ENCODE measurements around the gene SSPN.
"Not testable (repeated sequence)": the region's sequence is repeated elsewhere in the genome, so short reads cannot be mapped to it uniquely, and the experiment has no call there.

Gene SSPN

DNA sequence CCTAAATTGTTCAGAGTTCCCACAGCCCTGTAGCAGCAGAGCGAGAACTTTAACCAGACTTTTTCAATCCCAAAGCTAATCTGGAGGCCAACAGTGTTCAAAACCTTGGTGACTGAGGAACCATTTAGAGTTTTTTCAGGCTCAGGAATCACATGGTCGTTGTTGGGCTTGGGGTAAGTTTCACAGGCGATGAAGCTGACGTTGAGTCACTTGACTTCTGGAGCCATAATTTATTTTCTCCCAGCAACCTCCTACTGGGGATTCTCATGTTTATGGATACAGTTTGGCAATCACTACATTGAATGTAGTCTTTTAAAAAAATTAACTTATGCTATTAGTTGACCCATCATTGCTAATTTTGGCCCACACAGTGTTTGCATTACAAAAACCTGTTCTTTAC is 34.5 kb downstream of the SSPN start:
- no peak for DNase-seq (ENCODE audit: low spot score)

DNA sequence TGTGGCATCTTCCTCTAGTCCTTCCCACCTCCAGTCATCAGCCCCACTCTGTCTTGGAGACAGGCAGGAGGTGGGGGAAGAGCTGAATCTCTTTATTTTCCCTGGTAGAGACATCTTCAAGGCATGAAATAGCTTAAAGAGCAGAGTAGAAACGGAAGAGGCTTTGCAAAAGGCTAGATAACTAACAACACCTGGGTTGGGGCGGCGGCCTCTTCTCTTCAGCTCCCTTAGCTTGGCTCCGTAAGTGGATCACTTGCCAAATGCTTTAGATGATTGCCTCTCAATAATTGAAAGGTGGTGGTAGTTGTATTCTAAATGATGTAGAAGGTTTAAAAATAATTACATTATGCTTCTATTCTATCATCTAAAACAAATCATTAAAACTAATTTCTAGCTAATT is 36.1 kb downstream of the SSPN start:
- no peak for DNase-seq (ENCODE audit: low spot score)

DNA sequence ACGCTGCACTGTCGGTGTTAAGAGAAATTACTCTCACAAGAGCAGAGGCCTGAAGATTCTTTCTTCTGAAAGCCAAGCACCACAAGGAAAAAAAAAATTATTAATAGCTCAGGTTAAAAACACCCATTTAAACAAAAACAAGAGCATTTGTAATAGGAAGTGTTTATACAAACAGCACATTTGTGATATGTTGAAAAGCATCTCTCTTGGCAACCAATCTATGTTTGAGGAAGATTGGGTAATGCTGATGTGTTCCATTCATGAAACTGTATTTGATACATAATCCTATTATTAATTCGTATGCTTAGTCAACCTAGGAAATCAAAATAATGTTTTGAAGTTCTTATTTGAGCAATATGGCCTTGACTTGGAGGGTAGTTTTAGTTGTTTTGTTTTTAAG is 36.5 kb downstream of the SSPN start:
- no peak for DNase-seq (ENCODE audit: low spot score)

DNA sequence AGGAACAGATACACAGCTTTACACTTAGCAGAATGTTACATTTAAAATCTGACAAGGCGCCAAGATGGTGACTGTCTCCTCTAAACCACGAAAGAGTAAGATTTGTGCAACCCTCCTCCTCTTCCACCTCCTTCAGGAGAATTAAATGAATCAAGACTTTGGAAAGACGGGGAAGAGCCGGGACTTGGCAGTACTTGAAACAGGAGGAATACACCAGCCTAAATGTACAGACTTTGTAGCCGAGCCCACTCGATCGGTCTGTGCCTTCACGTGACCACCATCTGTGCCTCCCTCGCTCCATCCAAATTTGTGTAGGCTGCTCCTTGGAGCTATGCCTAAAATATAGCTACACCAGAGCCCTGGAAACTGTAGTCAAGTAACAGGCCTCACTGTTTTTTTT is 38.3 kb downstream of the SSPN start:
- no peak for DNase-seq (ENCODE audit: low spot score)

DNA sequence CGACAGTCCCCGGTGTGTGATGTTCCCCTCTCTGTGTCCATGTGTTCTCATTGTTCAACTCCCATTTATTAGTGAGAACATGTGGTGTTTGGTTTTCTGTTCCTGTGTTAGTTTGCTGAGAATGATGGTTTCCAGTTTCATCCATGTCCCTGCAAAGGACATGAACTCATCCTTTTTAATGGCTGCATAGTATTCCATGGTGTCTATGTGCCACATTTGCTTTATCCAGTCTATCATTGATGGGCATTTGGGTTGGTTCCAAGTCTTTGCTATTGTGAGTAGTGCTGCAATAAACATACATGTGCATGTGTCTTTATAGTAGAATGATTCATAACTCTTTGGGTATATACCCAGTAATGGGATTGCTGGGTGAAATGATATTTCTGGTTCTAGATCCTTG is 40.1 kb downstream of the SSPN start:
- not testable (repeated sequence) for DNase-seq (ENCODE audit: low spot score)

DNA sequence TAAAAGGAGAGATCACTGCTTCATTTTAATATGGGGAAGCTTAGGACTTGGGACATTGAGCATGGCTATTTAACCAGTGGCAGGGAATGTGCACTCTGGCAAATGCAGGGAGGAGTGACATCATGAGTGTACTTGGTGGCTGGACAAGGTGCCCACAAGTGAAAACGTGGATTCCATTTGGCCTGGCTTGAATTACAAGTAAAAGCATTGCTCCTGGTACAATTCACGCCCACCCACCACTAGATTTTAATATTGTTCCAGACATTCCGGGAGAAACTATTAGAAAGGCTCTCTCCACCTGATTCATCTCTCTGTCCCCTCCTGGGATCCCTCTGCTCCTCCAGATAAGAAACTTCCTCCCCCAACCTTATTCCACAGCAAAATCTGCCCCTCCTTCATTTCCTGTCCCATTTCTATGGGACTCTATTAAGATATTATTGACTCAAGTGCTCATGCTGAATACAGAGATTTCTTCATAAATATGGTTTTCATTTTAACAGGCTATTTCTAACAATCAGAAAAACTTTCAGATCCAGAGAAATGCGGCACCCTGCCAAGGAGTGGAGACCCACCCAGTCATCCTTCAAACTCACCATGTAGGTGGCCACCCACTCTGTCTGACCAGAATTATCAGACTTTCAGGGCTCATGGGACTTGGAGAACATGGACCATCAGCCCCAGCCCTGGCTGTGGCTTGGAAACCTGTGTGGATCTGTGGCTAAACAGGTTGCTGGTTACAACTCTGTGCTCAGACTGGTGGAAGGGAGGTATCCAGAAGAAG is 43.2 kb downstream of the SSPN start:
- DNase-seq (ENCODE audit: low spot score) = no peak

DNA sequence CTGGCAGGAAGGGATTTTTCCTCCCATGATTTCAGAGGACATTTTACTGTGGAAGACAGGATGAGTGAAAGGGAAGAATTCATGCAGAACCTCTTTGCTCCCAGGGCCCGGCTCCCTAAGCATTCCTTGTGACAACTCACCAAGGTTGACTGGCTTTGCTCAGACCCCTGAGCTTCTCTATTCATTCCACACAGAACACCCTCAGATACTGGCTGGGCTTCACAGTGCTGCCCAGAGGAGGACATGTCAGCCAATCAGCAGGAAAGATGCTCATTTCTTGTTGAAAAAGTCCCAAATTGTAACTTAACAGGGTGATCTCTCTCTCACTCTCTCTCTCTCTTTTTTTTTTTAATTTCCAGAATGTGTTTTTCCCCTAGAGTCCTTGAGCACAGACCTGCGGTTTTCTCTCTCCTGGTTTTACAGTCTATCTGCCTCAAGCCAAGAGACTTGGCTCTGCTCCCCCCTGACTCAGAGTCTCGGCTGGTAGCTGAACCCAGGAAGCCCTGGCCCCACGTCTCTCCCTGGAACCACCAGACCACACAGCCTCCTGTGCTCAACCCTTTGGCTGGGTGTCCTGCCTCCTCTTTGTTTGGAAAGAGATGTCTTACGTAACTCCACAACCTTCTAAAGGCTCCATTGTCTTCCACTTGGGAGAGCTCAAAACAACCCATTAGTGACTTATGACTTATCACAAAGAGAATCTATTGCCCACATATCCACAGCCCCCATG is 43.9 kb downstream of the SSPN start:
- DNase-seq (ENCODE audit: low spot score) = no peak

DNA sequence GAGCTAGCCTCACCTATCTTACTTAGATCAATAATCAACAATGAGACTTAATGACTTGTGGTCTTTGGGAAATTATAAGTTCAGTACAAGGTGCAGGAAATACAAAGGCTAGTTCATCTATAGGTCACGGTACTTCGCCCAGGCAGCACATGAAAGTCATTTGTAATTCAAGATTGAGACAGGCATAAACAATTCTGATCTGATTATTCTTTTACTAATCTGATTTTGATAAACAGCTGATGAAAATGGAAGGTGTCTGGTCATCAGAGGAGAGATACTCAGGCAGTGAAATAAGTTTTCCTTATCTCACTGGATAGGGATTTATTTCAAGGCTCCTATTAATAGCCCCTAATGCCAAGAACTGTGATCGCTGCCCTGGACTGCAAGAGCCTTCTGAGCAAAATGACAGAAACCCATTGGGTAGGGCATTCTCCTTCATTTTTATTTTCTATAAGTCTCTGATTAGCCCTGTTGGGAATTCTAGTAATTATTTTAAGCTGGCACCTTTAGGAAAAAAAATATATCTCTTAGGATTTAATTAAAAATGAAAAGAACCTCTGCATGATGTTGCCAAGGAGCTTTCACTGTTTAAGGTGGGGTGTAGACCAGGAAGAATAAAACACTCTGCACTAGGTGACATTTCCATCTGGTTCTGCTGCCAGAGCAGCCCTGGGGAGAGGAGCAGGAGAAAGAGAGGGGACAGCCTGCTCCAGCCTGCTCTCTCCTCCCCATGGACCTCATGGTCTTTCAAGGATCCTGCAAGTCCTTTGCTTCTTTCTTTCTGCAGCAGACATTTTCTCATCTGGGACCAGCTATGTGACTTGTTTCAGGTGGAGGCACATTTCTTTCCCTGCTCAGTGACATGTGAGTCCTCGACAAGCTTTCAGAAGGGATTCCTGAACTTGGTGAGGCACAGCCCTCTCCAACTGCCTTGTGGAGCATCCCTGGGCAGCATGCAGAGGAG is 44.8 kb downstream of the SSPN start:
- no peak for DNase-seq (ENCODE audit: low spot score)

DNA sequence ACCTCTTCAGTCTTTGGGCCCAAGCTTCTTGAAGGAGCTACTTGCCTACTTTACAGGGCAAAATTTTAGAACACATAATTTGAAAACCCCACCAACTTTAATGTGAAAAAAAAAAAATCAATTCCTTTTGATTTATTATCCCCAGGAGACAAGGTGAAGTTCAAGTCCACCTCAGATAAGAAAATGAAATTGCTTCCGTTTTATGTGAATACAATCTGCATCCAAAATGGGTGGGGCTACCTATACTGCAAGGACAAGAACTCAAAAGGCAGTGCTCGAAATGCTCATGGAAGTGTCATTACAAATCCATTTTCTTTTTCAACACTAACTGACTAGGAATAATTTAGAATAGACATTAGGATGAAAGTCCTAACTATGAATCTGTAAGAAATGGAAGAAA is 45.7 kb downstream of the SSPN start:
- DNase-seq (ENCODE audit: low spot score) = no peak

DNA sequence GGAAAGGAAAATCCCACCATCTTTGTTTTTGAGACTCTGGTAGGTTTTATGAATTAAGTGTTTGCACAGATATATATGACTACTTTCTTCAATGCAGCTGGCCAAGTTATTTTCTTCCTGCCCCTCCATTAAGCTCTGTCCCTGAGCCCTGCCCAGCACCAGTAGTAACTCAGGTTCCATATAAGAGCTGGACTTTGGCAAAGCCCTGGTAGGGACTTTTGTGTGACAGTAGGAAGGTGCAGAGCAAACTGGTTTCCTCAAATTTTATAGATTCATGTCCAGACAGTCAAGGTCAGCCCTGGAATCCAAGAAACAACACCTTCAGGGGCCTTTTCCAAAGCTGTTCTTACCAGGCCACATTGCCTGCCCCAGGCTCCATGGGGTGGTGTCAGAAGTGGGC is 47.3 kb downstream of the SSPN start:
- DNase-seq (ENCODE audit: low spot score) = no peak

DNA sequence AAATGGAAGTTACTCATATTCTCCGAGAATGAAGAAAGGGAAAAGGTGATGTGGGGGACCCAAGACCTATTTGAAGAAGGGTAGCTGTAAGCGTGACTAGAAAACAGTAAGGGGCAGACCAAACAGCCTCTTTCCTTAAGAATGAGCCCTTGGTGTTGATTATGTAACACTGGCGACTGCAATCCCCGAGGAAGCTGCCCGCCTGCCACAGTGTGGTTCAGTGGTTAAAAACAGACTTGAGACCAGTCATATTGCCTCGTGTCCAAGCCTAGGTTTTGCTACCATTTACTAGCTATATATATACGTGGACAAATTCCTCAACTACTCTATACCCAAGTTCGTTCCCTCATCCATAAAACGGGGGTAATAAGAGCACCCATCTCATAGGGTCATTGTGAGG is 49.1 kb downstream of the SSPN start:
- no peak for DNase-seq (ENCODE audit: low spot score)

DNA sequence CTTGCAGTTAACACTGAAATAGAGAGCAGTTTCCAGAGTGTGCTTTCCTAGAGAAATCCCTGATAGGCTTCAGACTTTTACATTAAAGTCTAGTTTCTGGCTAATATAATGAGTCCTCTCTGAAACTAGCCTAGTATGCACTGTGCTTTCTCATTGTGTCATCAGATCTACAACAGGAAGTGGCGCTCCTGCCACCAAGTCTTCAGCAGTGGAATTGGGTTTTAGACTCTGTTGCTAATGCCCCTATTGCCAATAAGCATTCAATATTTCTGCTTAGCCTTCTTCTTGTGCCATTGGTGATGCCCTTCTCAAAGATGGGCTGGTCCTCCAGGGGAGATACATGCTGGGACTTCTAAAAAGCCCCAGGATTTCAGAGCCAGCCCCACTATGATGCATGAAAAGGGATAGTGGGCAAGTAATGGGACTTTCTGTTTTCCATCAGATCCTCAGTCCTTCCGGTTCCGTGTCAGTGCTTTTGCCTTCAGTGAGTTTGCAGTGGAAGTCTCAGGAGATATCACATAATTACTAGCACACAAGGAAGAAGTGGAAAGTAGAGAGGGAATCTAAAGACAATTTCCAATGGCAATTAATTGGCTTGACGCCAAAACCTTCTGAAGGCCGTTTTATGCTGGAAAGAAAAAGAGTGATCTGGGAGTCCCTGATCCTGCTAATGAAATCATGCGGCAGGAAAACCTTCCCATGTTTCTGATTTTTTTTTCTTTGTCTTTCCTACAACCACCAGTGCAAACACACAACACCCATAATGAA is 50.0 kb downstream of the SSPN start:
- DNase-seq (ENCODE audit: low spot score) = no peak

DNA sequence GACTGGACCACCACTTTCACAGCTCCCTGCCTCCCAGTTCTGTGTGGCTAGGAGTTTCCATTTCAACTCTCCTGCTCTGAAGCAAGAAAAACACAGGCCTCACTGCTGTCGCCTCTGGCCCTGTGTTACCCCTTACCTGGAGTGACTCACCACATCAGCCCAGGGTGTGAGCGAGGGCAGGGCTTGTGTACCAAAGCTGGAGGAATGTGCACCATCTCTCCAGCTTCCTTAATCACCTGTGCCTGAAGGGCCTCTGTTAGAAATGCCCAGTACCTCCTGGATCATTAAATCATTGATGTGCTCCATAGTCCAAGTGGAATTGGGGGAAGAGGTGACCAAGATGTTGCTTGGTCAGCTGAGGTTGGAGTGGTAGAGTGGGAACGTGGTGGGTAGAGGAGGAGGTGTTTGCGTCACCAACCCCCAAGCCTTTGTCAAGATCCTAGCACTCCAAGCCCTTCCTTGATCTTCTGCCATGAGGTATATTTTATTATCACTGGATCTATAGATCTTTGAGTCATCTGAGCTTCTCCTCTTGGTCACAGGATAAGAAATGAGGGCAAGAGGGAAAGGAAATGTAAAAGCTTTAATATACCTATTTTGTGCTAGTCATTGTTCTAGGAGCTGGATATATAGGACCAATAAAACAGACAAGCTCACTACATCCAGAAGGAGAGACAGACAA is 51.3 kb downstream of the SSPN start:
- no peak for DNase-seq (ENCODE audit: low spot score)

DNA sequence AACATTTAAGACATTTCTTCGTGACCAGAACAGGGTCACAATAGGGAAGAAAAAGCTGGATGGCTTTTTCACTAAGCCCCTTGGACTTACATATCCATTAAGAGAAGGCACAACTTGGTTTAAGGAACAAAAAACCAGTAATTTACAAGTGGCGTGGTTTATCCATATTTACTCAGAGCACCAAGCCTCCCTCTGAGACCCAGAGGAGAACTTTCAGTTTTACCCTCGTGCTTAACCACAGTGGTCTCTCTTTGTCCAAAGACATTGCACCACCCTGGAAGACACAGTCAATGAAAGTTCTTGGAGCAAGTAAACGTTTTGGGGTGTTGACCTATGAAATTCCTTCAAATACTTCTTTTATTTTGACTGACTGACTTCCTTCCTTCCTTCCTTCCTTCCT is 52.5 kb downstream of the SSPN start:
- DNase-seq (ENCODE audit: low spot score) = no peak

DNA sequence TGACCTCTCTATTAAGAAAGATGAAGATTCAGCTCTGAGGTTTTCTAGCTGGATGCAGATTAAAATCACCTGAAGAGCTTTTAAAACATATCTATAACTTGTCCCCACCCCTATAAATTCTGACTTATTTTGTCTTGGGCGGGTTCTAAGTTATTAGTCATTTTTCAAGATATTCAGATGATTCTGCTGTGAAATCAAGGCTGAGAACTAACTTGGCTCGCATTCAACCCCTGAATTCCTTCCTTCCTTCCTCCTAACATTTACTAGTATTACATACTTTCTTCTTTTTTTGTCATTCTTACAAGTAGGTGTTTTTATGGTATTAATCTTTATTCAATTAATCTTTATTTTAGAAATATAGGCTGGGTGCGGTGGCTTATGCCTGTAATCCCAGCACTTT is 55.4 kb downstream of the SSPN start:
- DNase-seq (ENCODE audit: low spot score) = no peak

DNA sequence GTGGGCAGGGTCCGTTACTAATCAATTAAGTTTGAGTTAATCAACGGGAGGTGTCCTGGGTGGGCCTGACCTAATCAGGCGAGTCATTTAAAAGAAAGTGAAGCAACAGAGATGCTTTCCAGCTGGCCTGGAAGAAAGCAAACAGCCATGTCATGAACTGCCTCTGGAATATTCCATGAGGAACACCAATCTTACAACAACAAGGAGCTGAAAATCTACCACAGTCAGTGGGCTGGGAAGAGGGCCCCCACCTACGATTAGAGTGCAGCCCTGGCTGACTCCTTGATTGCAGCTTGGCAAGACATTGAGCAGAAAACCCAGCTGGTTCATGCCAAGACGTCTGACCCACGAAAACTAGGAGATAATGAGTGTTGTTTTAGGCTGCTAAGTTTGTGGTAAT is 56.2 kb downstream of the SSPN start:
- no peak for DNase-seq (ENCODE audit: low spot score)

DNA sequence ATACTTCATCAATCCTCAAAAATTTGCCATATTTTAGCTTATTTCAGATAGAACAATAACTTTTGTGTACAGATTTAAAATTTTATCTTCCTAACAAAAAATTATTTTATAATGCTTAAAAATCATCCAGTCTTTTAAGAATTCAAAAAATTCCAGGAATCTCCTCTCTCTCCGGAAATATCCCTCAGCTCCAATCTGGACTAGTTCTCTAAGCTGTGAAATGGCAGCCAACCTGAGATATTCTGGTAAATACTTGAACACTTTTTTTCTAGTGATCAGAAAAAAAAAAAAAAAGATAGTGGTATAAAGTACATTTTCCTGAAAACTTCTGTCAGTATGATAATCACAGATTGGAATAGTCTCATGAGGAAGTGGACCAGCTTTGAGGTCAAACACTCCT is 57.6 kb downstream of the SSPN start:
- no peak for DNase-seq (ENCODE audit: low spot score)

DNA sequence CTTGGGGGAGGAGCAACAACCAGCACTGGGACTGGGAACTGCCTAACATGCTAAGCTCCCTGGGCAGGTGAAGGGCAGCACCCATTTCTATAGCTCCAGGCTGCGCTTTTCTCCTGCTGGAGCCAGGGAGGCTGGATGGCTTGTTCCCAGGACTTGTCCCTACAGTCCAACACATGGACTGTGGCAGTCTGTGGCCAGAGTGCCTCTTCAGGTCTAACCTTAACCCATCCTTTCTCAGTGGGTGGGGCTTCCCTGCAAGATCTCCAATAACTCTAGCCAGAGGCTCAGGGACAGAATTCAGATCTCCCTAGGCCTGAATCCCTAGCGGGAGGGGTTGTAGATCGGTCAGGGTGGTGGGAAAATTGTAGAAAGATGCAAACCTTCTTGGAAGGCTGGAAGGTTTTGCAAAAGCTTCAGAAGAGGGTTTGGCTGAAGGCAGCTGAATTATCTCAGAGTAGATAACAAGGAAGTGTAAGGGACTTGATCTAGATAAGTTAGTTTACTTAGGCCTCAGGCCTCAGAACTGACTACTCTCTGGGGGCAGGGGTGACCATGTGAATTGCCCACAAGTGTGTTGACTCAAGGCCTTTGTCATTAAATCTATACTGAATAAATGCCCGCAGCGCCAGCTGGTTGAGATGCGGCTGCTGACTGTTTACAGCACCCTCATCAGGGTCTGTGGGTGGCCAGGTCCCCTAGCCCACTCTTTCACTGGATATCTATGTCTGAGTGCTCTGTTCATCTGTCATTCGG is 60.7 kb downstream of the SSPN start:
- DNase-seq (ENCODE audit: low spot score) = no peak

DNA sequence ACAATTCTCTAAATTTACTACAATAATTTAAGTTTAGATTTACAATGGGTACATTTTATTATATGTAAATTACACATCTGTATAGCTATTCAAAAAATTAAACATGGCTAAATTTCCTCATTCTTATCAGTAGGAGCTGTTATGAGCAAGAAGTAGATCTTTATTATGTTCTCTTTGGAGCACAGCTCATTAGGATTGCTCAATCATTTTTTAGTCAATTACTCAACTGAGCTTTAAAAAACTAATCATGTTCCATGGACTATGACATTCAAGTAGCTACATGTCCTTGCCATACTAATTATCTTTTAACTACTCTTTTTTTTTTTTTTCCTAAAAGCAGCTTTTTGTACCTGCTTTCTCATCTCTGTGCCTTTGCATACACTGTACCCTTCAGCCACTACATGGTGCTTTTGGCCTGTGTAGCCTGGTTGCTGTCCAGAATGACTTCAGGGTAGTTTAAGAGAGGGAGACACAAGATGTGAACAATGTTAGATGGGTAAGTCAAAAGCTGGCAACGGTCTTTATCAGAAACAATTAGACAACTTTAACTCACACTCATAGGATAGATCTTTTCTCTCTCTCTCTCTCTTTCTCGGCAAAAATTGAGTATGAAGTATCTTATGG is 69.0 kb downstream of the SSPN start:
- no peak for DNase-seq (ENCODE audit: low spot score)

DNA sequence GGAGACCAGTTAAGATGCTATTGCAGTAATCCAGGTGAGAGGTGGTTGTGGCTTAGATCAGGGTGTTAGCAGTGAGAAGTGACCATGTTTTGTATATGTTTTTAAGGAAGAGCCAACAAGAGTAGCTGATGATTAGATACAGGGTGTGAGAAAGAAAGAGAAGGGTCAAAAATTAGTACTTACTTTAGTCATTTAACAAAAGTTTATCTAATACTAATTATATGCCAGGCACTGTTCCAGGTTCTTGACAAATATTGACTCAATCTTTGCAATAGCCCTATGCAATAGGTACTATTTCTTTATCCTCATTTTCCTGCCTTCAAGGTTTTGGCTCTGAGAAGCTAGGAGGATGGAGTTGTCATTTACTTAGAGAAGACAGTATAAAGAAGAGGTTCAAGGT is 70.2 kb downstream of the SSPN start:
- DNase-seq (ENCODE audit: low spot score) = no peak

Data from RKO (cell line).